ENCODE measurements around the gene ZC3H7A. TPM values are rescaled to one million over a fixed set of nuclear protein-coding genes. Genes with fewer than 3 reads are reported as not detected.
A peak's percentile ranks its signal among the peaks of the same experiment; 100 is the strongest.

Gene ZC3H7A
- total and polyA plus RNA-seq, 4 donors: 12.4 to 37.7 (median 24.7) TPM

DNA sequence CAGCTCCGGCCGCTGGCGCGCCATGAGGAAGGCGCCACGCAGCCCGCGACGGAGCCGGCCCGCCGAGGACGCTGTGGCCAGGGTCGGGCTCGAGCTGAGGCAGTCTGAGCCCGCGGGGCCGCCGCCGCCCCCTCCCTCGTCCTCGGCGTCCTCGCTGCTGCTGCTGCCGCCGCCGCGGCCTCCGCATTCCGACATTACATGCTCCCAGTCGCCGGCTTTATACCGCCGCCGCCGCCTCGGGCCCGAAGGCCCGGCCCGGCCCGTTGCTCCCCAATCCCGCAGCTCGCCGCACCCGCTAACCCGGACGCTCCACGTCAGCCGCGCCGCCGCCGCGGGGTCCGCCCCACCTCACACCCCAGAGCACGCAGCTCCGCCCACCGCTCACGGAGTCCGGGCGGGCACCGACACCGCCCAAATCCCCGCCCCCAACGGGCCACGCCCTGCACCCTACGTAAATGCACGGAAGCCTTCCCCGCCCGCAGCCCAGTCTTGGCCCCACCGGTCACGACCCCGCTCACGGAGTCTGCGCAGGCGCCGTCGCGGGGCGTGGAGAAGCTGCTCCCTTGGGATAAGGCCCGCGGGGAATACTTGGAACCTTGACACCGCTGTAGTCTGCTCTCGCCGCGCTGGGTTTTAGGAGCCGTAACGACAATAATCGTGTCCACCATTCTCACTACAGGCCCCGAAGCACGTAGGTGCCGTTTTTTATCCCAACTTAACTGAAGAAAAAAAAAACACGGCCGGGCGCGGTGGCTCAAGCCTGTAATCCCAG is 54.3 kb downstream of the ZC3H7A start, which contains the start of gene TXNDC11:
Gene TXNDC11 (minus strand): TSS at position 322 of the 772 bp plus-strand sequence. CDS start 127 bp downstream, at position 195.
- H3K9ac ChIP-seq (ENCODE audit: low read depth in 1 of 2, low read length in 2 of 2): peak within 1 kb of the TSS; percentile 72 to 92
- peak; percentile 74 for TF ChIP-seq FOXA1 (IDR thresholded peaks at IDR 0.05)
- peak in 1 of 2 donors; percentile 30 for TF ChIP-seq JUND (IDR thresholded peaks at IDR 0.05)
- TF ChIP-seq TAF1 (conservative IDR thresholded peaks at IDR 0.05): peak; percentile 36
- TF ChIP-seq, protein P1, sequence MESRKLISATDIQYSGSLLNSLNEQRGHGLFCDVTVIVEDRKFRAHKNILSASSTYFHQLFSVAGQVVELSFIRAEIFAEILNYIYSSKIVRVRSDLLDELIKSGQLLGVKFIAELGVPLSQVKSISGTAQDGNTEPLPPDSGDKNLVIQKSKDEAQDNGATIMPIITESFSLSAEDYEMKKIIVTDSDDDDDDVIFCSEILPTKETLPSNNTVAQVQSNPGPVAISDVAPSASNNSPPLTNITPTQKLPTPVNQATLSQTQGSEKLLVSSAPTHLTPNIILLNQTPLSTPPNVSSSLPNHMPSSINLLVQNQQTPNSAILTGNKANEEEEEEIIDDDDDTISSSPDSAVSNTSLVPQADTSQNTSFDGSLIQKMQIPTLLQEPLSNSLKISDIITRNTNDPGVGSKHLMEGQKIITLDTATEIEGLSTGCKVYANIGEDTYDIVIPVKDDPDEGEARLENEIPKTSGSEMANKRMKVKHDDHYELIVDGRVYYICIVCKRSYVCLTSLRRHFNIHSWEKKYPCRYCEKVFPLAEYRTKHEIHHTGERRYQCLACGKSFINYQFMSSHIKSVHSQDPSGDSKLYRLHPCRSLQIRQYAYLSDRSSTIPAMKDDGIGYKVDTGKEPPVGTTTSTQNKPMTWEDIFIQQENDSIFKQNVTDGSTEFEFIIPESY (IDR thresholded peaks at IDR 0.05): peak; percentile 22
- TF ChIP-seq SP1 (IDR thresholded peaks at IDR 0.05): peak; percentile 89
- TF ChIP-seq FOXA2 (IDR thresholded peaks at IDR 0.05): peak; percentile 47
- TF ChIP-seq YY1 (IDR thresholded peaks at IDR 0.05): peak; percentile 89
- TF ChIP-seq RXRA (IDR thresholded peaks at IDR 0.05): peak; percentile 84 to 88
- peak; percentile 18 for TF ChIP-seq HNF4G (IDR thresholded peaks at IDR 0.05)
- TF ChIP-seq, protein P2, sequence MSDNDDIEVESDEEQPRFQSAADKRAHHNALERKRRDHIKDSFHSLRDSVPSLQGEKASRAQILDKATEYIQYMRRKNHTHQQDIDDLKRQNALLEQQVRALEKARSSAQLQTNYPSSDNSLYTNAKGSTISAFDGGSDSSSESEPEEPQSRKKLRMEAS (IDR thresholded peaks at IDR 0.05): no peak
- TF ChIP-seq EGR1 (IDR thresholded peaks at IDR 0.05; ENCODE audit: low read depth in 2 of 2): peak in 1 of 2 donors; percentile 72
- TF ChIP-seq, protein P3, sequence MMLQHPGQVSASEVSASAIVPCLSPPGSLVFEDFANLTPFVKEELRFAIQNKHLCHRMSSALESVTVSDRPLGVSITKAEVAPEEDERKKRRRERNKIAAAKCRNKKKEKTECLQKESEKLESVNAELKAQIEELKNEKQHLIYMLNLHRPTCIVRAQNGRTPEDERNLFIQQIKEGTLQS (IDR thresholded peaks at IDR 0.05): no peak
- TF ChIP-seq, protein P4, sequence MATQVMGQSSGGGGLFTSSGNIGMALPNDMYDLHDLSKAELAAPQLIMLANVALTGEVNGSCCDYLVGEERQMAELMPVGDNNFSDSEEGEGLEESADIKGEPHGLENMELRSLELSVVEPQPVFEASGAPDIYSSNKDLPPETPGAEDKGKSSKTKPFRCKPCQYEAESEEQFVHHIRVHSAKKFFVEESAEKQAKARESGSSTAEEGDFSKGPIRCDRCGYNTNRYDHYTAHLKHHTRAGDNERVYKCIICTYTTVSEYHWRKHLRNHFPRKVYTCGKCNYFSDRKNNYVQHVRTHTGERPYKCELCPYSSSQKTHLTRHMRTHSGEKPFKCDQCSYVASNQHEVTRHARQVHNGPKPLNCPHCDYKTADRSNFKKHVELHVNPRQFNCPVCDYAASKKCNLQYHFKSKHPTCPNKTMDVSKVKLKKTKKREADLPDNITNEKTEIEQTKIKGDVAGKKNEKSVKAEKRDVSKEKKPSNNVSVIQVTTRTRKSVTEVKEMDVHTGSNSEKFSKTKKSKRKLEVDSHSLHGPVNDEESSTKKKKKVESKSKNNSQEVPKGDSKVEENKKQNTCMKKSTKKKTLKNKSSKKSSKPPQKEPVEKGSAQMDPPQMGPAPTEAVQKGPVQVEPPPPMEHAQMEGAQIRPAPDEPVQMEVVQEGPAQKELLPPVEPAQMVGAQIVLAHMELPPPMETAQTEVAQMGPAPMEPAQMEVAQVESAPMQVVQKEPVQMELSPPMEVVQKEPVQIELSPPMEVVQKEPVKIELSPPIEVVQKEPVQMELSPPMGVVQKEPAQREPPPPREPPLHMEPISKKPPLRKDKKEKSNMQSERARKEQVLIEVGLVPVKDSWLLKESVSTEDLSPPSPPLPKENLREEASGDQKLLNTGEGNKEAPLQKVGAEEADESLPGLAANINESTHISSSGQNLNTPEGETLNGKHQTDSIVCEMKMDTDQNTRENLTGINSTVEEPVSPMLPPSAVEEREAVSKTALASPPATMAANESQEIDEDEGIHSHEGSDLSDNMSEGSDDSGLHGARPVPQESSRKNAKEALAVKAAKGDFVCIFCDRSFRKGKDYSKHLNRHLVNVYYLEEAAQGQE (IDR thresholded peaks at IDR 0.05): peak; percentile 74
- TF ChIP-seq RAD21 (IDR thresholded peaks at IDR 0.05): peak; percentile 29 to 50
- TF ChIP-seq, protein P5, sequence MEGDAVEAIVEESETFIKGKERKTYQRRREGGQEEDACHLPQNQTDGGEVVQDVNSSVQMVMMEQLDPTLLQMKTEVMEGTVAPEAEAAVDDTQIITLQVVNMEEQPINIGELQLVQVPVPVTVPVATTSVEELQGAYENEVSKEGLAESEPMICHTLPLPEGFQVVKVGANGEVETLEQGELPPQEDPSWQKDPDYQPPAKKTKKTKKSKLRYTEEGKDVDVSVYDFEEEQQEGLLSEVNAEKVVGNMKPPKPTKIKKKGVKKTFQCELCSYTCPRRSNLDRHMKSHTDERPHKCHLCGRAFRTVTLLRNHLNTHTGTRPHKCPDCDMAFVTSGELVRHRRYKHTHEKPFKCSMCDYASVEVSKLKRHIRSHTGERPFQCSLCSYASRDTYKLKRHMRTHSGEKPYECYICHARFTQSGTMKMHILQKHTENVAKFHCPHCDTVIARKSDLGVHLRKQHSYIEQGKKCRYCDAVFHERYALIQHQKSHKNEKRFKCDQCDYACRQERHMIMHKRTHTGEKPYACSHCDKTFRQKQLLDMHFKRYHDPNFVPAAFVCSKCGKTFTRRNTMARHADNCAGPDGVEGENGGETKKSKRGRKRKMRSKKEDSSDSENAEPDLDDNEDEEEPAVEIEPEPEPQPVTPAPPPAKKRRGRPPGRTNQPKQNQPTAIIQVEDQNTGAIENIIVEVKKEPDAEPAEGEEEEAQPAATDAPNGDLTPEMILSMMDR (IDR thresholded peaks at IDR 0.05; ENCODE audit: low read depth, low read length, missing input control): no peak
- TF ChIP-seq HNF4A (conservative IDR thresholded peaks at IDR 0.05): peak; percentile 57 to 58
- TF ChIP-seq GABPA (IDR thresholded peaks at IDR 0.05 in 1 of 2, conservative IDR thresholded peaks at IDR 0.05 in 1 of 2): no peak
- peak; percentile 56 for TF ChIP-seq NR2F2 (IDR thresholded peaks at IDR 0.05)
- peak; percentile 100 for DNase-seq (ENCODE audit: low spot score)
- H3K27ac ChIP-seq (ENCODE audit: low read depth in 1 of 2, low read length in 2 of 2): peak within 1 kb of the TSS; percentile 96 to 97
- H3K4me1 ChIP-seq (ENCODE audit: control insufficient read depth in 4 of 4, insufficient read depth in 4 of 4, low read length in 3 of 4): peaks cover 11 to 55% (median 40%) of the 10 kb centered on the region in 4 donors
- peak within 1 kb of the TSS; percentile 87 to 88 (median 87) for H3K4me3 ChIP-seq (ENCODE audit: low read depth in 1 of 3, low read length in 3 of 3)
- no peaks in the 10 kb centered on the region for H3K9me3 ChIP-seq (ENCODE audit: control insufficient read depth in 4 of 4, low read length in 3 of 4)
- WGBS: under 1% methylated on average over 96 of the region's 96 CpGs
- peaks cover 0 to 1% (median 0%) of the 10 kb centered on the region in 4 donors for H3K36me3 ChIP-seq (ENCODE audit: control insufficient read depth in 4 of 4, insufficient read depth in 3 of 4, low read depth in 1 of 4, low read length in 3 of 4)
- no peaks in the 10 kb centered on the region for H3K27me3 ChIP-seq (ENCODE audit: control insufficient read depth in 4 of 4, insufficient read depth in 4 of 4, low read length in 3 of 4)
